Esophagus mucosa (tissue), 1 donor: Measurements from ENCODE around the gene GRHL3. TPM values are rescaled to one million over a fixed set of nuclear protein-coding genes. Genes with fewer than 3 reads are reported as not detected.

Experiments
- ATAC-seq: fragments of 200-7000 bp; cut with Tn5 transposase; one replicate; pipeline ENCODE4 v1.9.1; 2020
- total RNA-seq: library from RNA; stranded (reverse); gene quantifications from one replicate; pipeline ENCODE4 v1.2.4, GENCODE V29; 2023
- donor health status: DM: yes; HTN: yes; CAD: no.

Gene GRHL3
- total RNA-seq, 1 donor from 2014 or later, result 177 TPM

GRCh38 chr1:24318615-24319311 is 394 bp upstream of the GRHL3 start:
- ATAC-seq, result no peak

GRCh38 chr1:24319962-24320361 is 805 bp downstream of the GRHL3 start:
- no peak for ATAC-seq

- ATAC-seq, result no peak
Measured at GRCh38 chr1:24321126-24321525, 2.0 kb downstream of the GRHL3 start.

GRCh38 chr1:24321697-24322469 is 2.7 kb downstream of the GRHL3 start:
- peak; percentile 27 for ATAC-seq

DNA sequence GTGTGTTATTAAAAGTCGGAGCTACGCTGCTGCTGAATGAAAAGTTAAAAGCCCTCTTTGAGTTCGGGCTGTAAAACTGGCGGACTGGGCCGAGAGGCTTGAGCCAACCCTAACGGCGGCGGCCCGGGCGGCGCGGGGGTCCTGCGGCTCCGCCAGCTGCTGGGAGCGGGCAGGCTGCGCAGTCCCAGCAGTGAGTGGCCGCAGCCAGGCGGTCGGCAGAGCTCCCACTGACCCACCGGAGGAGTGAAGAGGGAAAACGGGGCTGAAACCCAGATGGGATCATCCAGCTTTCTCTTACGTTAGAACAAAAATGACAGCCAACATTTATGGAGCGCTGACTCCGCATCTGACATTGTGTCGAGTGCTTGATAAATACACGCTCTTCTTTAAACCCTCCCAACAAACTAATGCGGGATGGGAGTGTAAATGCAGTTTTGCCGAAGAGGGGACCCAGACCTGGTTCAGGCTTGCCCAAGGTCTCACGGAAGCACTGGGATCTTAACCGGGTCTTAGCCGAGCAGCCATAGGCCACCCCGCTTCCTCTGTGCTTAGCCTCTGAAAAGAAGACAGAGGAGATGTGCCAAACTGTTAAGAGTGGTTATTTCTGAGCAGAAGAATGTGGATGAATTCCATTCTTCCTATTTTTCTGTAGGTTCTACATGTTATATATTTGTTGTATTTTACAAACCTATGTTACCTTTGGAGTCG is 3.5 kb downstream of the GRHL3 start:
- no peak for ATAC-seq

DNA sequence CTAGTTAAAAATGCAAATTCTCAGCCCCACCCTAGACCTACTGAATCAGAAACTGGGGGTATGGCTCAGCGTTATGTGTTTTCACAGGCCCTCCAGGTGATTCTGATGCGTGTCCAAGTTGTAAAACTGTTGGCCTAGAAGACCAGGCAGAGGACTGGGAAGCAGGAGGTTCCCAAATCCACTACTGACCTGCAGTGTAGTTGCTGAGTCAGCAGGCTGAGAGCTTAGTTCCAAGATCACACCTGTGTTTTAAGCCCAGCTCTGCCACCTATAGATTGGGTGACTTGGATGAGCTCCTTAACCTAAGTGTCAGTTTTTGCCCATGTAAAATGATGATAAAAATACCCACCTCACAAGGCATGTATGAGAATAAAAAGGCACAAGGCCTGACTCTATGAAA is 4.1 kb downstream of the GRHL3 start:
- ATAC-seq, result peak; percentile 22

DNA sequence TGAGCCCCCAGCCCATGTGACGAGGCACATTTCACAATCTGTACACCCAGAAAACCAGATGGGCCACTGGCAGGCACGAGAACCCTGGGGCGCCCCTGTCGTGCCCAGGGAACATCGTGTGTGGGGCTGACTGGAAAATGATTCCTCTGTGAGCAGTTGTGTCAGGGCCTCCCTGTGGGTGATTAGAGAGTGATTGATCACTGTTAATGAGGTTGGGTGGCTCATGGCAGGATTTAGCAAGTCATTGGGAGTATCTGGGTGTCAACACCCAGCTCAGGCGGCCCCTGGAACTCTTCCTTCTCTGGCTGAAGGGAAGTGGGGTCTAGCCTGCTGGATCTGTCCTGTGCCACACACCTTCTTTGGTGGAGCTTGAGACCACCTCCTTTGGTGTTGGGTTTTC is 5.7 kb downstream of the GRHL3 start:
- peak; percentile 34 for ATAC-seq

DNA sequence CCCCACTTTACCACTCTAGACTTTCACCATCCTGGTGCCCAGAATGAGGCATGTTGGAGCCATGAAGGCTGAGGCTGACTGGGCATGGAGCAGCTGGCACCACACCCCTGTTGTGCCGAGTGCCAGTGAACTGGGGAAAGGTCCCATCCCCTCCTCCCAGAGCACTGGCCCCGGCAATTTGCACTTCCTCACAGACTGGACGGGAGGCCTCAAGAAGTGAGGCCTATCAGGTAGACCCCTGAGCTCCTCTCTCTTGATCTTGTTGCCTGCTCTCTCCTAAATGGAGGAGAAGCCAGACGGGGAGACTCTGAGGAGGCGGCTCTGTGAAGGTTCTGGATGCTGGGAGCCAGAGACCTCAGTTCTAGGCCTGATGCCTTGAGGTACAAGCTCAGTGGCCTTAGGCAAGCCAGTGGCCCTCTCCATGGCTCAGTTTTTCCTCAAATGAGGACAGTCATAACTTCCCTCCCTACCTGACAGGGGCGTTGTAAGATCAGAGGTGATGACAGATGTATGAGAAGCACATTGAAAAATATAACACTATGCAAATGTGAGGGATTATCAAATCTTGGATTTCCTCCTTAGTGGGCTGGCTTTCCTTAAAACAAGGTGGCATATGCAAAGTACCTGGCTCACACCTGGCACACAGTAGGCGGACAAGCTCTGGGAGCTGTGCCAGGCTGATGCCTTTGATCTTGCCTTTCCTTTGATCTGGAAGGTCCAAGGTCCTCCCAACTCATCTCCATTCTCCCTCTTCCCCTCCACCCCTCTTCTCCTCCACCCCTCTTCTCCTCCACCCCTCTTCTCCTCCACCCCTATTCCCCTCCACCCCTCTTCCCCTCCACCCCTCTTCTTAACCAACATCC is 6.7 kb downstream of the GRHL3 start:
- ATAC-seq, result peak; percentile 50

GRCh38 chr1:24327486-24327885 is 8.3 kb downstream of the GRHL3 start:
- ATAC-seq, result no peak

DNA sequence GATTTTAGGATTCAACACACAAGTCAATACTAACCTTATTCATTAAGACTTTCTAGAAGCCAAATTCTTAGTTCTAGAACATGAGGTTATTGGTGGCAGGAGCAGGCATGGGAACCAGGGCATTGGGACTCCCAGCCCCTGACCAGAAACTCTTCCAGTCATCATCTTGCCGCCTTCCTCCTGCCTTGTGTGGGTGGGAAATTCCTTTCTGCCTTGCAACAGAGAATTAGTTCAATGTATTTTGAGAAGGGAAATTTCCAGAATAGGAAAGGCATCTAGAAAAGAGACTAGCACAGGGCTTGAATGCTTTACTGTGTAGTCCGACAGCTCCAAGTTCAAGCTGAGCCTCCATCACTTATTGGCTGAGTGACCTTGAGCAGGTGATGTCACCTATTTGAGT is 8.7 kb downstream of the GRHL3 start:
- no peak for ATAC-seq

DNA sequence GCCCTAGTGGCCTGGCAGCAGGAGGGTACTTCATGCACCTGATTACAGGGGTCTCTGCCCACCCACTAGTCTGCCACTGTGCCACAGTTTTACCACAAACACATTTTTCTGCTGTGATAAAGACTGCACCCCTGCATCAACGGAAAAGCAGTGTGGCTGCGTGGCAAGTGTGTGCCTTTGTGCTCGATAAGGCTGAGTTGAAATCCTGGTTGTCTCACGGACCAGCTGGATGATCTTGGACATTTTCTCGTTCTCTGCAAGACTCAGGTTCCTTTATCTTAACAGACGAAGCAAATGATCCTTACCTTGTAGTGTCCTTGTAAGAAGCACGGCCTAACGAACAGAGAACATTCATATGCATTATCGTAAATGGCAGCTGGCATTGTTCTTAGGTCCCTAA is 10.2 kb downstream of the GRHL3 start:
- no peak for ATAC-seq

DNA sequence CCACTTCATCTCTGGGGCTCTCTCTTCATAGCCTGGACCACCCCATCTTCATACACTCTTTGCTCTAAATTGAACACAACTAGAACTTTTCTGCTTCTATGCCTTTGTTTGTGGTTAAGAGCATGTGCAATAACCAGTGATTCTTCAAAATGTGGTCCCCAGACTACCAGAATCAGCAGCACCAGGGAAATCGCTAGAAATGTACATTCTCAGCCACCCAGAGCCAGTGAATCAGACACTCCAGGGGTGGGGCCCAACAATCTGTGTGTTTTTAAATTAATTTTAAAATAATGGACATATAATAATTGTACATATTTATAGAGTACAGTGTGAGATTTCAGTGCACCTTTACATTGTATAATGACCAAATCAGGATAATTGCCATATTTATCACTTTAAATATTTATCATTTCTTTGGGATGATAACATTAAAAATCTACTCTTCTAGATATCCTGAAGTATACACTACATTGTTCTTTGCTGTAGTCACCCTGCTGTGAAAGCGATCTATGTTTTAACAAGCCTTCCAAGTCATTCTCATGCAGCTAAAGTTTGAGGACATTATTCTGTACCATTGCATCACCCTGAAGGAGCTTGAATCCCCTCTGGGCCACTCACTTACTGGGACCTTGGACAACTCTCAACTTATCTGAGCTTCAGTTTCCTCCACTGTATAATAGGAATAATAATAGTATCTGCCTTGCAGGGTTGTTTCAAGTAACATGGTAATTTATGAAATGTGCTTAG is 10.8 kb downstream of the GRHL3 start:
- no peak for ATAC-seq

- no peak for ATAC-seq
Measured at GRCh38 chr1:24331961-24332673, 13.0 kb downstream of the GRHL3 start.

DNA sequence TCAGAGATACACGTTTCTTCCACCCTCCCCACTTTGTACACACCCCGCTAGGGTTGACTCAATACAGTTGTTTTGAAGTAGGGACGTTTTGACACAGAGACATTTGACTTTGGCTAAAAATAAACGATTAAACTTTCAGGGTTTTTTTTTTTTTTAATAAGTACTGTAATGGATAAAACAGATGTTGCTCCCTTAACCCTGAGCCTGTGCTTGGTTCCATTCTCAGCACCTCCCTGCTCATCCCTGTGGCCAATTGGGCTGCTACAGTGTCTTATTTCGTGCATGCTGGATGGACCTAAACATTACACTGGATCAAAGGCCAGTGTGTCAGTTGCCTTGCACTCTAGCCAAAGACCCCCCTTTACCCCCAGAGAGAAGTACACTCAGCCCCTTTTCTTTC is 16.9 kb downstream of the GRHL3 start:
- ATAC-seq, result no peak

- no peak for ATAC-seq
Measured at GRCh38 chr1:24337455-24337854, 18.3 kb downstream of the GRHL3 start.

- no peak for ATAC-seq
Measured at GRCh38 chr1:24338447-24338846, 19.3 kb downstream of the GRHL3 start.

- ATAC-seq, result no peak
Measured at GRCh38 chr1:24339996-24340395, 20.8 kb downstream of the GRHL3 start.

GRCh38 chr1:24340770-24341169 is 21.6 kb downstream of the GRHL3 start:
- ATAC-seq, result no peak

DNA sequence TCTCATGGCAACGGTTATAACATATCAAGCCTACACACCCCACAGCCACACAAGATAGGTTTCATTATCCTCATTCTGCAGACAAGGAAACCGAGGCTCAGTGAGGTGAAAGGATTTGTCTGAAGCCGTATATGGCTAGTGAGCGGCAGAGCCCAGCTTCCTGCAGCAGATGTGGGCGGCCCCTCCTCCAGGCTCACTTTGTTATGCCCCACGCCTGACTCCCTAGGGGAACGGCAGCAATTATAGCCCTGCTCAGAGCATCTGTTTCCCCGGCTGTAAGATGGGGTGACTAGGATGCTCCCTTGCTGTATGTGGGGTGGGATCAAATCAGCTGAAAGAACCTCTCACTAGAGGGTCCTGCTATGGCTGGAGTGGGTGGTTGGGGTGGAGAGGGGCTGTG is 22.1 kb downstream of the GRHL3 start:
- no peak for ATAC-seq

DNA sequence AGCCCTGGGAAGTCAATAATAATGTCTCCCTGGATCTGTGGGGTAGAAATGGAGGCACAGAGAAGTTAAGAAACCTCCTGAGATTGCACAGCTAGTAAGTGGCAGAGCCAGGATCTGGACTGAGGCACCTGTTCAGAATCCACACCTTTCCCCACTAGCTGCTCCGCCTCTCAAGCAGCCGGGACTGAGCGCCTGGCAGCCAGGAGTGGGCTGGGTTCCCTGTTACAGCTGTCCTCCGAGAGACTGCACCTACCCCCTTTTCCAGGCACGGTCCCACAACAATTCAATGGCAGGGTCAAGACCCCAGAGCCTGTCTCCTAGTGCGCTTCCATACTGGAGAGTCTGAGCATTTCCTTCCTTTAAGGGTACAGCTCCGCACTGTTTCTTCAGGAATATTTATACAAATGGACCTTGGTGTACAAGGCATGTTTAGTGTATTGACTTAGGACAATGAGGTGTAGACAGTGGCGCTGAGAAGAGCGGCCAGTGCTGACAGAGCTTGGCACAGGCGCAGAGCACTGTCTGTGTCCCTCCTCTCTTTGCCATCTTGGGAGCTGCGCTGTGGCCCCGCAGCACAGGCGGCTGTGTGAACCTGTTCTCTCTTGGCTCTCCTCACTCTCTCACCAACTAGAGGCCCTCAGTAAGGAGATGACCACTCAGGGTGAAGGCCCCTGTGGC is 24.4 kb downstream of the GRHL3 start:
- ATAC-seq, result peak; percentile 1
